Epithelial cell of proximal tubule (primary cell): ENCODE data around the gene HSPB9. TPM values are rescaled to one million over a fixed set of nuclear protein-coding genes. Genes with fewer than 3 reads are reported as not detected.

Source experiments
- DNase-seq: peaks from one replicate; pipeline ENCODE4 v3.0.0-alpha.2; 2011; ENCODE audit warnings: low read depth
- H3K4me3 ChIP-seq: 2 replicates; pipeline ENCODE4 v1.5.1; 2011; ENCODE audit warnings: low read depth, mild to moderate bottlenecking, low read length
- CTCF ChIP-seq: conservative IDR thresholded peaks from 2 replicates; pipeline ENCODE4 v1.5.1; 2012; ENCODE audit warnings: low read depth, mild to moderate bottlenecking, low read length
- total RNA-seq: library from RNA; depleted of rRNA; stranded (reverse); fragments of >200 nt; gene quantifications from 2 replicates; pipeline ENCODE4 v1.2.3, GENCODE V29; 2015

Gene HSPB9
- total RNA-seq, 1 donor from 2014 or later: not detected

- H3K4me3 ChIP-seq: no peak overlapping the region
- TF ChIP-seq CTCF: no peak
- no peak for DNase-seq
Observed at GRCh38 chr17:42110301-42111264, 12.0 kb upstream of the HSPB9 start.

- no peak for DNase-seq
- TF ChIP-seq CTCF: no peak
- H3K4me3 ChIP-seq: peak overlapping the region; percentile 66
Observed at GRCh38 chr17:42111265-42111636, 11.4 kb upstream of the HSPB9 start.

GRCh38 chr17:42111871-42112551, 10.6 kb upstream of the HSPB9 start:
- no peak for DNase-seq
- H3K4me3 ChIP-seq: peak overlapping the region; percentile 66
- no peak for TF ChIP-seq CTCF

- TF ChIP-seq CTCF: no peak
- DNase-seq: no peak
- H3K4me3 ChIP-seq: peak within 1 kb of the TSS; percentile 66
Observed at GRCh38 chr17:42112552-42113176, 9.9 kb upstream of the HSPB9 start, which contains the start of gene DHX58. TSS of gene DHX58 (minus strand) at chr17:42112714. CDS start at chr17:42111892, 822 bp downstream.

- H3K4me3 ChIP-seq: no peak overlapping the region
- no peak for TF ChIP-seq CTCF
- no peak for DNase-seq
Observed at GRCh38 chr17:42113293-42114069, 9.1 kb upstream of the HSPB9 start.

GRCh38 chr17:42114118-42114517, 8.5 kb upstream of the HSPB9 start:
- H3K4me3 ChIP-seq: no peak overlapping the region
- DNase-seq: no peak
- no peak for TF ChIP-seq CTCF
